Raji (cell line): Measurements from ENCODE around the gene NCAPG2.

Source experiments
- POLR2A ChIP-seq: IDR thresholded peaks from 2 replicates; pipeline ENCODE4 v1.6.1; 2011; ENCODE audit warnings: low read depth, low read length, control low read depth; ENCODE audit not compliant: insufficient read depth

Gene NCAPG2

GRCh38 chr7:158588878-158589442 is 115.6 kb downstream of the NCAPG2 start:
- TF ChIP-seq POLR2A = no peak

DNA sequence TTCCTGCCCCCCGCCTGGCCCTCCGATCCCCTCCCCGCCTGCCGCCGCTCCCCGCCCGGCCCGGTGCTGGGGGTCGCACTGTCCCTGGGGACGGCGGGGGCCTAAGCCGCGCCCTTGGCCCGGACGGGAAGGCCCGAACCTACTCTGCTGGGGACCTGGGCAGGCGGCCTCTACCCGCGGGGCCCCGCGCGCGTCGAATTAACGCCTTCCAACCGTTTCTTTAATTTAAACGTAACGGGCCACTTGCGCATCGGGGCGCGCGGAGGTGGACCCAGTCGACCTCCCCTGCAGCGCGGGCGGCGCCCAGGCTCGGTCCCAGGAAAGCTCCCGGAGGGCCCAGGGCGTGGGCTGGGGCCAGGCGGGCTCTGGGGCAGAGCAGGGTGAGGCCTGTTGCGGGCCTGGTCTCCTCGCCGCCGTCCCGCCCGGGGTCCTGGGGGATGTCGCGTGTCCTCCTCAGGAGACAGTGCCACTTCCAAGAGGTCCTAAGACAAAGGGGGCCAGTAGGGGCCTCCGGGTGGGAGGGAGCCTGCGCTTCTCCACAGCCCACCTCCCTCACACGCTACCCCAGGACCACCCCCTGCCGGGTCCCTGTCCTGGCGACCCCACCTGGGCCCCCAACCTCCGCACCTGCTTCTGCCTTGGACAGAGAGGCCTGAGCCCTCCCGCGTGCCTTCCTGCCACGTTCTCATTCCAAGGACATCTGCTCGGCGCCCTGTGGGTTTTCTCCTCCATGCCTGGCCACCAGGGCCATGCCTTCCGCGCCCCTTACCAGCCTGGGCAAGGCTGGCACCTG is 116.3 kb downstream of the NCAPG2 start:
- no peak for TF ChIP-seq POLR2A

GRCh38 chr7:158587162-158588084 is 117.2 kb downstream of the NCAPG2 start, which contains the start of gene PTPRN2:
Gene PTPRN2 (minus strand): TSS chr7:158587823.
- no peak for TF ChIP-seq POLR2A

DNA sequence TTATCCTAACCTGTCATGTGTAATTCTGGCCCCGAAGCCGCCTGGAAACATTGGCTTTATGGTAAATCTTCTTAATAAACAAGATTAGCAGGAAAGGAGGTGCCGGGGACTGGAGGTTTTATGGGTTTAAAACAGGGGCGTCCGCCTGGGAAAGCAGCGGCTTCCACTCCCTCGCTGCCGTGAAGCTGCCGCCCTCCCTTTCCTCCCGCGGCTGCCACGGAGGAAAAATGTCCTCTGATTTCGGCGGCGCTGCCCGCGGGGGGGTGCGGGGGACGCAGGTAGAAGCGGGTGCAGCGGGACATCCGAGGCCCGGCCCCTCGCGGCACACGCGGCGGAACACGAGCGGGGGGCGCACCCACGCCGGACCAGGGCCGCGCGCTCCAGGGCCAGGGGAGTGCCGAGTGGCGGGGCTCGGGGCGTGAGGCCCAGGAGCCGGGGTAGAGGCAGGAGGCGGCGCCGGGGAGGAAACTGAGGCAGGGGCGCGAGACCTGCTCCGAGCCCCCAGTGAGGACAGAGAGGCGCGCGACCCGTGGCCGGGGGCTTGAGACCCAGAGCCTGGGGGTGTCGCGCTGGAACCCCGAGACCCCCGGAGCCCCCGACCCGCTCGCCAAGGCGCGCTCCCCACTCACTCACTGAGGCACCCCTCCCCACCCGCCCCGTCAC is 118.0 kb downstream of the NCAPG2 start:
- TF ChIP-seq POLR2A = no peak

DNA sequence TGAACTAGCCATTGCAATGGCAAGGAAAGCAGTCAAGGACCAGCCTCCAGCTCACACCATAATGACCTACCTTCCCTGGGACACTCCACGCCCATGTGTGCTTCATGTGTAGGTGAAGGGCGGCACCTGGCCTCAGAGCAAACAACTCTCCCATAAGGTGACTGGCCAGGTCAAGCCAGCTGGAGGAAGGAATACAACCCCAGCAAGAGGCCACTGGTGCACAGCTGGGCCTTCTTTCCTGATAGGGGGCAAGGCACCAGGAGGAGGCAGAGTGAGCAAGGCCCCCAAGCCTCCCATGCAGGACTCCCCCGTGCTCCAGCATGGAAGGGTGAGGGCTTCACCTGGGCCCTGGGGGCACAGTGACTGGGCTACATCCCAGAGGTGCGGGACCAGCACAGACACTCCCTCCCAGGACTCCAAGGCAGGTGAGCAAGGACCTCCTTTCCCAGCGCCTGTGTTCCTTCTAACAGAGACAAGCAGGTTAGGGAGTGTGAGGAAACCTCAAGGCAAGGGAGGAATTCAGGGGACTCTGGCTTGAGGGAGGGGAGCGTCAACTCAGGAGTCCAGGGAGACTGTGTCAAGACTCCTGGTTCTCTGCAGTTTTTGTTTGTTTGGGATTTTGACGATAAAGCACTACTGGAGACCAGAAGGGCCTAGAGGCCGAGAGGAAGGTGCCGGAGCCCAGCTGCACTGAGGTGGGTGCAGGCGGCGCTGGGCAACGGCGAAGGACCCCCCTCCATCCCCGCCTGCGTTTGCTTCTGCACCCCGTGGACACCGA is 118.7 kb downstream of the NCAPG2 start:
- TF ChIP-seq POLR2A = no peak

DNA sequence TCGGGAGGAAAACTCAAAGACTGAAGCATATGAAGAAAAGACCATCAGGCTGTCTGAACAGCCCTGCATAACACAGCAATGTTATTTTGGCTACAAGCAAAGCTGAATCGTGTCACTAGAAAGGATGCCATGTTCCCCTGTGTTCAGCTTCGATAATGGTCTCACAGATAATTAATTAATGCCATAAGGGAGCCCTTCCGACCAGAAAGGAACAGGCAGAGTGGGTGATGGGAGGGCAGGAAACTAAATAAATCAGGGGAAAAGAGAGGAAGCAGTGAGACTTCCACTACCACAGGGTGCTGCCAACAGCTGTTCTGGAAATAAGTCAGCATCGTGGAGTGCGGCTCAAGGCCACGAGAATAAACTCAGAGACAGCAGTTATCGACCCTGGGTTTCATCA is 120.2 kb downstream of the NCAPG2 start:
- no peak for TF ChIP-seq POLR2A

GRCh38 chr7:158583810-158584209 is 120.8 kb downstream of the NCAPG2 start:
- no peak for TF ChIP-seq POLR2A

- no peak for TF ChIP-seq POLR2A
Measured at GRCh38 chr7:158583143-158583542, 121.5 kb downstream of the NCAPG2 start.

DNA sequence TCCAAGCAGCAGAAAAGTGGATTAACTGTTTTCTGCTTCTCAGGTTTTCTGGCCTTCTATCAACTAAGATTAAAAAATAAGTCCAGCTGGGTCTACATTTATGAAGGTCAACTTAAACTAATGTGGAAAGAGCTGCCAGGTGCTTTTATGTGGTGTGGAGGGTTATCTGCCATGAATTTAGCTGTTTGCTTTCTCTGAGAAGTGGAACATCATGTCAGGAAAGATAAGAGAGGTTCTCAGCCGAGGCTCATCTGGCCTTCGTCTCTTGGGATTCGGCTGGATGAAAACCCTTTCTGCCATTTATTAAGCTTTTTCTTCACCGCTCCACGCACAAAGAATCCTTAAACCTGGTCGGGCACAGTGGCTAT is 122.5 kb downstream of the NCAPG2 start:
- TF ChIP-seq POLR2A = no peak

DNA sequence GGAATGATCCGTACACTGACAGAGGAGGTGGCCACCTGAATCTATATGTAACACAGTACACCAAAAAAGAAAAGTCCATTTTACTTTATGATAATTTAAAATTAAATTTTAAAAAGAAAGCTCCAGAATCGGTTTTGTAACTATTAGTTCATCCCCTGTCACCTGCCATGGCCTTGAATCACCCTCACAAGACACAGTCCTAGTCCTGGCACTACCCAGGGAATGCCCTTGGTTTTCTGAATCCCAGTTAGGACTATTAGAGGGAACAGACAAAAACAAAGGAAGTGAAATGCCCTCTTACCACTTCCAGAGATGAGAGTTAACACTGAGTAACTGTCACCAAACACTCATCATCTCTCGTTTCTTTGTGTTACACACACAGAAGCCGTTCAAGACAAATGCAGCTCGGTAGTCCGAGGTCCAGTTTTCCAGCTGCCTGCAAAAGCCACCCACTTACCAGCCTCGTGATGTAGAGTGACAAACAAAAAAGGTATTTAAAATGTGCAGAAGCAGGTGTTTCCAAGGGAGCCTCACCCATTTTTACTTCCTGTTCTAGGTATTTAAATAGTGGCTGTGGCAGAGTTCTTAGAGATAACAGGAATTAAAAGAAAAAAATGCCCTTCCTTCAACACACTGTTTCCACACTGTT is 123.0 kb downstream of the NCAPG2 start:
- TF ChIP-seq POLR2A = no peak
